ENCODE data around the gene PLEKHA8. TPM values are rescaled to one million over a fixed set of nuclear protein-coding genes. Genes with fewer than 3 reads are reported as not detected.

The PLEKHA8 gene
- total and polyA plus RNA-seq, 4 donors: 2.7 to 16.7 (median 6.5) TPM

- Histone ChIP-seq H3K4me1 (ENCODE audit: control insufficient read depth in 5 of 5, insufficient read depth in 5 of 5, low read length in 5 of 5) (no peaks in the 10 kb centered on the region), H3K27ac (ENCODE audit: low read depth in 1 of 2, low read length in 1 of 2) (no peak overlapping the region), H3K27me3 (ENCODE audit: control insufficient read depth in 3 of 3, insufficient read depth in 3 of 3, low read length in 2 of 3) (no peaks in the 10 kb centered on the region), H3K4me3 (no peak overlapping the region), H3K9ac (ENCODE audit: insufficient read depth in 1 of 2, low read length in 2 of 2) (no peak overlapping the region), H3K9me3 (ENCODE audit: control insufficient read depth in 4 of 4, insufficient read depth in 3 of 4, low read length in 3 of 4) (peaks cover 0 to 10% (median 4%) of the 10 kb centered on the region in 4 donors), H3K36me3 (ENCODE audit: control insufficient read depth in 4 of 4, insufficient read depth in 4 of 4, low read length in 4 of 4) (no peaks in the 10 kb centered on the region)
- DNase-seq (no peak), ATAC-seq (ENCODE audit: insufficient read depth, low FRiP score) (no peak)
- TF ChIP-seq, protein P1, sequence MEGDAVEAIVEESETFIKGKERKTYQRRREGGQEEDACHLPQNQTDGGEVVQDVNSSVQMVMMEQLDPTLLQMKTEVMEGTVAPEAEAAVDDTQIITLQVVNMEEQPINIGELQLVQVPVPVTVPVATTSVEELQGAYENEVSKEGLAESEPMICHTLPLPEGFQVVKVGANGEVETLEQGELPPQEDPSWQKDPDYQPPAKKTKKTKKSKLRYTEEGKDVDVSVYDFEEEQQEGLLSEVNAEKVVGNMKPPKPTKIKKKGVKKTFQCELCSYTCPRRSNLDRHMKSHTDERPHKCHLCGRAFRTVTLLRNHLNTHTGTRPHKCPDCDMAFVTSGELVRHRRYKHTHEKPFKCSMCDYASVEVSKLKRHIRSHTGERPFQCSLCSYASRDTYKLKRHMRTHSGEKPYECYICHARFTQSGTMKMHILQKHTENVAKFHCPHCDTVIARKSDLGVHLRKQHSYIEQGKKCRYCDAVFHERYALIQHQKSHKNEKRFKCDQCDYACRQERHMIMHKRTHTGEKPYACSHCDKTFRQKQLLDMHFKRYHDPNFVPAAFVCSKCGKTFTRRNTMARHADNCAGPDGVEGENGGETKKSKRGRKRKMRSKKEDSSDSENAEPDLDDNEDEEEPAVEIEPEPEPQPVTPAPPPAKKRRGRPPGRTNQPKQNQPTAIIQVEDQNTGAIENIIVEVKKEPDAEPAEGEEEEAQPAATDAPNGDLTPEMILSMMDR (IDR thresholded peaks at IDR 0.05; ENCODE audit: control extremely low read depth, extremely low read depth): no peak
Measured at GRCh38 chr7:29996321-29996720, 31.9 kb upstream of the PLEKHA8 start.

DNA sequence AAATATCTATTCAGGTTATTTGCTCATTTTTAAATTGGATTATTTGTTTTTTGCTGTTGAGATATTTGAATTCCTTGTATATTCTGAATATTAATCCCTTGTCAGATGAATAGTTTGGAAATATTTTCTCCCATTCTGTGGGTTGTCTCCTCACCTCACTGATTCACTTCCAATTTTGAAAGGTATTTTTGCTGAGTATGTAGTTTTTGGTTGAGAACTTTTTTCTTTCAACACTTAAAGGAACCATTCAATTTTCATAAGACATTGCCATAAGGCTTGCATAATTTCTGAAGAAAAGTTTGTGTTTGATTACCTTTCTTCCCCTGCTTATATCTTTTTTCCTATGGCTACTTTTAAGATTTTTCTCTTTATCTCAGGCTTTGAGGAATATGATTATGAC is 29.7 kb upstream of the PLEKHA8 start:
- no peaks in the 10 kb centered on the region for H3K4me1 ChIP-seq (ENCODE audit: control insufficient read depth in 5 of 5, insufficient read depth in 5 of 5, low read length in 5 of 5)
- peaks cover 0 to 7% (median 2%) of the 10 kb centered on the region in 4 donors for H3K9me3 ChIP-seq (ENCODE audit: control insufficient read depth in 4 of 4, insufficient read depth in 3 of 4, low read length in 3 of 4)
- no peak overlapping the region for H3K9ac ChIP-seq (ENCODE audit: insufficient read depth in 1 of 2, low read length in 2 of 2)
- H3K27ac ChIP-seq (ENCODE audit: low read depth in 1 of 2, low read length in 1 of 2): no peak overlapping the region
- TF ChIP-seq, protein P1 (IDR thresholded peaks at IDR 0.05; ENCODE audit: control extremely low read depth, extremely low read depth): no peak
- no peaks in the 10 kb centered on the region for H3K27me3 ChIP-seq (ENCODE audit: control insufficient read depth in 3 of 3, insufficient read depth in 3 of 3, low read length in 2 of 3)
- DNase-seq (no peak), ATAC-seq (ENCODE audit: insufficient read depth, low FRiP score) (no peak)
- H3K36me3 ChIP-seq (ENCODE audit: control insufficient read depth in 4 of 4, insufficient read depth in 4 of 4, low read length in 4 of 4): no peaks in the 10 kb centered on the region
- no peak overlapping the region for H3K4me3 ChIP-seq

DNA sequence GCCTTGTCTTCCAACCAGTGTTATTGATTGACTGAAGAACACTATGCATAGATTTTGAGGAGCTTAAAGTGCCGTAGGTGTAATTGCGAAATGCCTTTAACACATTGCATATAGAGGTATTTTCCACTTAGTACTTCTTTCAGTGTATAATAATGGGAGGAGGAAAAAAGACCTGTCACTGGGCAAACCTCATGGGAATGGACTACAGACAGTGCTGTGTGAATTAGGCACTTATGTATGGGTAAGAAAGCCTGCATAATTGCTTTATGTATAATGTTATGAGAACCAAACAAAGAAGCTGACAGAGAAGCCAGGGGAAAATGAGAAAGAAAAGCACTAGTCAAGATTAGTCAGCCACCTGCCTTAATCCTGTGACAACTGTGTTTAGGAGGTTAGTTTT is 26.2 kb upstream of the PLEKHA8 start:
- no peak overlapping the region for H3K27ac ChIP-seq (ENCODE audit: low read depth in 1 of 2, low read length in 1 of 2)
- no peak for DNase-seq
- 73 to 88% methylated on average over 2 of the region's 2 CpGs for WGBS, 2 donors
- no peak for ATAC-seq (ENCODE audit: insufficient read depth, low FRiP score)
- H3K9me3 ChIP-seq (ENCODE audit: control insufficient read depth in 4 of 4, insufficient read depth in 3 of 4, low read length in 3 of 4): no peaks in the 10 kb centered on the region
- H3K9ac ChIP-seq (ENCODE audit: insufficient read depth in 1 of 2, low read length in 2 of 2): no peak overlapping the region
- H3K36me3 ChIP-seq (ENCODE audit: control insufficient read depth in 4 of 4, insufficient read depth in 4 of 4, low read length in 4 of 4): no peaks in the 10 kb centered on the region
- TF ChIP-seq, protein P1 (IDR thresholded peaks at IDR 0.05; ENCODE audit: control extremely low read depth, extremely low read depth): no peak
- no peaks in the 10 kb centered on the region for H3K27me3 ChIP-seq (ENCODE audit: control insufficient read depth in 3 of 3, insufficient read depth in 3 of 3, low read length in 2 of 3)
- no peak overlapping the region for H3K4me3 ChIP-seq
- no peaks in the 10 kb centered on the region for H3K4me1 ChIP-seq (ENCODE audit: control insufficient read depth in 5 of 5, insufficient read depth in 5 of 5, low read length in 5 of 5)

DNA sequence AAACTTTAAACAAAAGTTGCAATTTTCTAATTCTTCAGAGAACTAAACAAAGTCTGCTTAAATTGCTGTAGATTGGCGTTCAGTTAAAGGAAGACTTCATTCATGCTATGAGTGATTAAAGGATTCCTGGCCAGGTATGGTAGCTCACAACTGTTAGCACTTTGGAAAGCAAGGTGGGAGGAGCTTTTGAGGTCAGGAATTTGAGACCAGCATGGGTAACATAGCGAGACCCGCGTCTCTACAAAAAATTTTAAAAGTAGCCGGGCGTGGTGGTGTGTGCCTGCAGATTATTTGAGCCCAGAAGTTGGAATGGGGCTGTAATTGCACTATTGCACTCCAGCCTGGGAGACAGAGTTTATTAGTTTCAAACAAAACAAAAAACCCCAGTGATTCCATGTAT is 25.1 kb upstream of the PLEKHA8 start:
- no peaks in the 10 kb centered on the region for H3K4me1 ChIP-seq (ENCODE audit: control insufficient read depth in 5 of 5, insufficient read depth in 5 of 5, low read length in 5 of 5)
- DNase-seq: no peak
- no peaks in the 10 kb centered on the region for H3K36me3 ChIP-seq (ENCODE audit: control insufficient read depth in 4 of 4, insufficient read depth in 4 of 4, low read length in 4 of 4)
- no peak for ATAC-seq (ENCODE audit: insufficient read depth, low FRiP score)
- WGBS, 2 donors: 74% methylated on average over 6 of the region's 6 CpGs
- no peaks in the 10 kb centered on the region for H3K9me3 ChIP-seq (ENCODE audit: control insufficient read depth in 4 of 4, insufficient read depth in 3 of 4, low read length in 3 of 4)
- no peaks in the 10 kb centered on the region for H3K27me3 ChIP-seq (ENCODE audit: control insufficient read depth in 3 of 3, insufficient read depth in 3 of 3, low read length in 2 of 3)
- H3K27ac ChIP-seq (ENCODE audit: low read depth in 1 of 2, low read length in 1 of 2): no peak overlapping the region
- H3K4me3 ChIP-seq: no peak overlapping the region
- TF ChIP-seq, protein P1 (IDR thresholded peaks at IDR 0.05; ENCODE audit: control extremely low read depth, extremely low read depth): no peak
- no peak overlapping the region for H3K9ac ChIP-seq (ENCODE audit: insufficient read depth in 1 of 2, low read length in 2 of 2)
